HepG2 (cell line): ENCODE data around the gene NDRG2. TPM values are rescaled to one million over a fixed set of nuclear protein-coding genes. Genes with fewer than 3 reads are reported as not detected.
A peak's percentile ranks its signal among the peaks of the same experiment; 100 is the strongest.

Experiments
- ARNT2 ChIP-seq: sonication (generic); formaldehyde crosslinking; IDR thresholded peaks from 2 replicates; pipeline ENCODE4 v1.8.0; 2022; ENCODE audit warnings: mild to moderate bottlenecking, low read depth, missing genetic modification reagents, moderate library complexity
- ATF3 ChIP-seq: sonication (generic); formaldehyde crosslinking; IDR thresholded peaks from 2 replicates; pipeline ENCODE4 v1.4.0; 2020; ENCODE audit warnings: missing genetic modification reagents
- BRCA1 ChIP-seq: sonication (generic); formaldehyde crosslinking; IDR thresholded peaks from 2 replicates; pipeline ENCODE4 v1.4.0; 2020; ENCODE audit warnings: missing genetic modification reagents
- CREM ChIP-seq, 2 experiments: sonication (generic) in 1 of 2; formaldehyde crosslinking in 1 of 2; IDR thresholded peaks; 2 replicates each; pipeline versions ENCODE4 v1.4.0 to v1.6.1; 2016 to 2020; ENCODE audit warnings: antibody characterized with exemption in 1 of 2, mild to moderate bottlenecking in 1 of 2, missing genetic modification reagents in 1 of 2
- ERF ChIP-seq: IDR thresholded peaks from 2 replicates; pipeline ENCODE4 v1.6.1; 2018; ENCODE audit warnings: missing biosample characterization, missing genetic modification reagents
- FOXP1 ChIP-seq, 2 experiments: fragments of 450-650 bp in 1 of 2; IDR thresholded peaks; 2 replicates each; pipeline ENCODE4 v1.6.1; 2017 to 2018; ENCODE audit warnings: antibody characterized with exemption in 1 of 2
- HMGA1 ChIP-seq: sonication (generic); formaldehyde crosslinking; conservative IDR thresholded peaks from 2 replicates; pipeline ENCODE4 v1.4.0; 2020; ENCODE audit warnings: missing genetic modification reagents
- JDP2 ChIP-seq: sonication (generic); formaldehyde crosslinking; IDR thresholded peaks from 2 replicates; pipeline ENCODE4 v1.8.1; 2022; ENCODE audit warnings: missing genetic modification reagents, borderline replicate concordance
- JUN ChIP-seq: sonication (generic); formaldehyde crosslinking; IDR thresholded peaks from 2 replicates; pipeline ENCODE4 v1.4.0; 2020; ENCODE audit warnings: mild to moderate bottlenecking, missing genetic modification reagents
- KDM6A ChIP-seq: IDR thresholded peaks from 2 replicates; pipeline ENCODE4 v1.6.1; 2016; ENCODE audit warnings: low read depth
- LCORL ChIP-seq, 2 experiments: fragments of 450-650 bp in 1 of 2; sonication (generic) in 1 of 2; formaldehyde crosslinking in 1 of 2; IDR thresholded peaks; 2 replicates each; pipeline versions ENCODE4 v1.5.0 to v1.6.1; 2017 to 2020; ENCODE audit warnings: antibody characterized with exemption in 1 of 2, missing genetic modification reagents in 1 of 2
- PPARG ChIP-seq: conservative IDR thresholded peaks from 2 replicates; pipeline ENCODE4 v1.6.1; 2016; ENCODE audit warnings: missing biosample characterization, missing genetic modification reagents
- RARA ChIP-seq: IDR thresholded peaks from 2 replicates; pipeline ENCODE4 v1.6.1; 2016; ENCODE audit warnings: missing genetic modification reagents, missing compliant biosample characterization
- TRIM24 ChIP-seq: sonication (generic); formaldehyde crosslinking; IDR thresholded peaks from 2 replicates; pipeline ENCODE4 v1.8.0; 2022; ENCODE audit warnings: mild to moderate bottlenecking, missing genetic modification reagents
- ZHX2 ChIP-seq, 2 experiments: sonication (generic) in 1 of 2; formaldehyde crosslinking in 1 of 2; IDR thresholded peaks; 2 replicates each; pipeline versions ENCODE4 v1.6.1 to v1.9.0; 2014 to 2022; ENCODE audit warnings: antibody characterized with exemption in 1 of 2, borderline replicate concordance in 1 of 2, inconsistent platforms in 1 of 2, low read depth in 1 of 2, missing genetic modification reagents in 1 of 2
- ZNF235 ChIP-seq: sonication (generic); formaldehyde crosslinking; IDR thresholded peaks from 2 replicates; pipeline ENCODE4 v1.8.1; 2023; ENCODE audit warnings: mild to moderate bottlenecking, missing genetic modification reagents, borderline replicate concordance
- ZNF333 ChIP-seq: sonication (generic); formaldehyde crosslinking; IDR thresholded peaks from 2 replicates; pipeline ENCODE4 v1.4.0; 2020; ENCODE audit warnings: mild to moderate bottlenecking, missing genetic modification reagents, borderline replicate concordance
- ZNF556 ChIP-seq: sonication (generic); formaldehyde crosslinking; IDR thresholded peaks from 2 replicates; pipeline ENCODE4 v1.4.0; 2020; ENCODE audit warnings: mild to moderate bottlenecking, missing genetic modification reagents, borderline replicate concordance
- ZNF570 ChIP-seq: sonication (generic); formaldehyde crosslinking; IDR thresholded peaks from 2 replicates; pipeline ENCODE4 v1.4.0; 2020; ENCODE audit warnings: mild to moderate bottlenecking, missing genetic modification reagents, borderline replicate concordance
- ZSCAN20 ChIP-seq: sonication (generic); formaldehyde crosslinking; IDR thresholded peaks from 2 replicates; pipeline ENCODE4 v1.4.0; 2020; ENCODE audit warnings: missing genetic modification reagents, mild to moderate bottlenecking, borderline replicate concordance
- polyA plus RNA-seq, 8 experiments: library from polyadenylated mRNA; depleted of rRNA in 3 of 8; stranded (reverse) in 7 of 8; unstranded in 1 of 8; fragments of >200 nt; fragmentation: Illumina TruSeq in 4 of 8; extraction: Trizol in 4 of 8; gene quantifications; 2 replicates each; pipeline versions ENCODE4 v1.2.1 to v1.2.3, GENCODE V29; 2011 to 2016; ENCODE audit warnings: low read depth in 4 of 8, missing spikeins in 1 of 8, mixed read lengths in 1 of 8; ENCODE audit not compliant: insufficient read depth in 1 of 8
- total RNA-seq, 5 experiments: library from RNA; depleted of rRNA; stranded (reverse); fragments of >200 nt; fragmentation: Illumina TruSeq; extraction: Trizol; gene quantifications; 2 replicates each; pipeline ENCODE4 v1.2.3, GENCODE V29; 2016; ENCODE audit warnings: low read depth in 1 of 5
- TF ChIP-seq, protein P1 (sequence below): sonication (generic); formaldehyde crosslinking; IDR thresholded peaks from 2 replicates; pipeline ENCODE4 v1.9.0; 2022; ENCODE audit warnings: missing genetic modification reagents, mild to moderate bottlenecking, borderline replicate concordance

NDRG2 gene
- total and polyA plus RNA-seq, 2 of the 13 experiments (the other 11 are each of a cell fraction or from before 2014, with no cell fraction given): 27.2 to 189 TPM

DNA sequence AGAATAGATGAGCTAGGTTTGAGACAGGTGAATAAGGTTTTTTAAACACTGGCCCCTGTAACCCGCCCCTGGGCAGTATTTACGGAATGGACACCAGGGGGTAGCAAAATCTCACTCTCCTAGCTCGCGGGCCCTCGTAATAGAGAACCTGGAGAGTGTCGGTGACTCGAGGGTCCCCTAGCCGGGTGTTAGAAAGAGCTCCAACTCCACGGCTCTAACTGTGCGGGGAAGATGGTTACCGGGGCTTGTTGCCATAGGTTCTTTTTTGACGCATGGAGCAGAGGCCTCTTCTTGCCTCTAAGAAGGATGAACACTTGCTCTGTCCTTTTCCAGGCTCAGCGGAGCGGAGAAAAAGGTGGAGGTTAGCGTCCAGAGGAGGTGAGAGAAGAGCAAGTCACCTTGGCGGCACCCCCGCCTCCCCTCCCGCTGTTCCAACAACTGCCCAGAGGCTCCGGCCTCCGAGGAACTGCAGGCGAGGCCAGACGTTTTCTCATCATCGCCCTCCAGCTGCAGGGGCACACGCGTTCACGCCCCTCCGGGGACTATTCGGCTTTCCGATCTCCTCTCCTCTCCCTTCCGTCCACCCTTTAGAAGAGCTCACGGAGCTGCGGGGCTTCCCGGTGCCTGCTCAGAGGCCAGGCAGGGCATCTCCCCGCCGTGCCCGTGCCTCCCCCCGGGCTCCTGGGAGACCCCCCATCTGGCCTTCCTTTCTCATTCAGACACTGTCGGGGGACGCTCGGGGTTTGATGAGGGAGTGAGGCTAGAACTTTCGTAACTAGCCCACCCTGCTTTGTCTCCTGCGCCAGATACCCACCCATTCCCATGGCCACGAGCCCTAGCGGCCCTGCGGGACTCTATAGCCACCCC is 43.9 kb upstream of the NDRG2 start (continued):
- no peak for TF ChIP-seq KDM6A (CRISPR knock-in tag)
- no peak for TF ChIP-seq PPARG
- no peak for TF ChIP-seq FOXP1 (IDR thresholded peaks at IDR 0.05)
- no peak for TF ChIP-seq FOXP1 (CRISPR knock-in tag; IDR thresholded peaks at IDR 0.05)
- no peak for TF ChIP-seq ZNF556
- no peak for TF ChIP-seq ARNT2 (CRISPR knock-in tag)
- TF ChIP-seq ZNF333 (CRISPR knock-in tag): no peak
- no peak for TF ChIP-seq JDP2 (CRISPR knock-in tag)
- no peak for TF ChIP-seq ZNF570 (CRISPR knock-in tag)
- no peak for TF ChIP-seq LCORL (IDR thresholded peaks at IDR 0.05)
- no peak; the same call in 1 of the 2 replicates for TF ChIP-seq LCORL (CRISPR knock-in tag; IDR thresholded peaks at IDR 0.05)
- no peak for TF ChIP-seq TRIM24 (CRISPR knock-in tag)
- TF ChIP-seq ERF: no peak; the same call in 1 of the 2 replicates
- TF ChIP-seq JUN (CRISPR knock-in tag): no peak
- 0 out of 2 replicates have a peak, but pooled peaks have one; percentile 5 for TF ChIP-seq ATF3 (CRISPR knock-in tag)
- no peak for TF ChIP-seq ZSCAN20 (CRISPR knock-in tag)
- peak; percentile 28; the same call in 1 of the 2 replicates for TF ChIP-seq RARA (CRISPR knock-in tag)
- TF ChIP-seq, protein P1, sequence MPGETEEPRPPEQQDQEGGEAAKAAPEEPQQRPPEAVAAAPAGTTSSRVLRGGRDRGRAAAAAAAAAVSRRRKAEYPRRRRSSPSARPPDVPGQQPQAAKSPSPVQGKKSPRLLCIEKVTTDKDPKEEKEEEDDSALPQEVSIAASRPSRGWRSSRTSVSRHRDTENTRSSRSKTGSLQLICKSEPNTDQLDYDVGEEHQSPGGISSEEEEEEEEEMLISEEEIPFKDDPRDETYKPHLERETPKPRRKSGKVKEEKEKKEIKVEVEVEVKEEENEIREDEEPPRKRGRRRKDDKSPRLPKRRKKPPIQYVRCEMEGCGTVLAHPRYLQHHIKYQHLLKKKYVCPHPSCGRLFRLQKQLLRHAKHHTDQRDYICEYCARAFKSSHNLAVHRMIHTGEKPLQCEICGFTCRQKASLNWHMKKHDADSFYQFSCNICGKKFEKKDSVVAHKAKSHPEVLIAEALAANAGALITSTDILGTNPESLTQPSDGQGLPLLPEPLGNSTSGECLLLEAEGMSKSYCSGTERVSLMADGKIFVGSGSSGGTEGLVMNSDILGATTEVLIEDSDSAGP: peak; percentile 46; the same call in 1 of the 2 replicates
- no peak for TF ChIP-seq HMGA1 (CRISPR knock-in tag)
- no peak; the same call in 1 of the 2 replicates for TF ChIP-seq CREM (IDR thresholded peaks at IDR 0.05)
- no peak for TF ChIP-seq CREM (CRISPR knock-in tag; IDR thresholded peaks at IDR 0.05)
- no peak for TF ChIP-seq ZHX2 (IDR thresholded peaks at IDR 0.05; ENCODE audit: low read depth)
- TF ChIP-seq ZHX2 (CRISPR knock-in tag; IDR thresholded peaks at IDR 0.05; ENCODE audit: borderline replicate concordance): no peak
- no peak for TF ChIP-seq ZNF235 (CRISPR knock-in tag)
- TF ChIP-seq BRCA1: no peak
